HG03045 (cell line): Measurements from ENCODE around the gene P2RX3.

Source experiments
- ATAC-seq: cut with Tn5 transposase; IDR thresholded peaks from one replicate; pipeline ENCODE4 v1.9.1; 2021; ENCODE audit warnings: mild to moderate bottlenecking, moderate library complexity; ENCODE audit not compliant: unreplicated experiment

The P2RX3 gene

GRCh38 chr11:57309106-57310059 lies 28.8 kb upstream of the P2RX3 start:
- ATAC-seq, result no peak

DNA sequence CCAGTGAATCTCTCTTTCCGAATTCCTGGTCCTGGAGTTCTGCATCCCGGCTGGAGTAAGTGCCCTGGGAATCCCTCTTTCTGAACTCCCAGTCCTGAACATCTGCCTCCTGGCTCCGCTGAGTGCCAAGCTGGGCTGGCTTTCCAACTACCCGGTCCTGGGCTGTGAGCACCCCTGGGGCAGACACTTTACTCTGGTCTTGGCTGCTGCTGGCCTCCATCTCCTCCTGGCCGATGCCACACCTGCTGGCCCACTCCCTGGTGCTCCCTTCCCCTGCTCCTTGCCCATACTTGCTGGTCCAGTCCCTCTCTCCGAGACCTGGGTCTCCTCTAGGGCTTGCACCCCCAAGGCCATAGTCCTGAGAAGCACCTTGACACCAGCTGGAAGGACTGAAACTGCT lies 28.1 kb upstream of the P2RX3 start:
- ATAC-seq, result no peak

DNA sequence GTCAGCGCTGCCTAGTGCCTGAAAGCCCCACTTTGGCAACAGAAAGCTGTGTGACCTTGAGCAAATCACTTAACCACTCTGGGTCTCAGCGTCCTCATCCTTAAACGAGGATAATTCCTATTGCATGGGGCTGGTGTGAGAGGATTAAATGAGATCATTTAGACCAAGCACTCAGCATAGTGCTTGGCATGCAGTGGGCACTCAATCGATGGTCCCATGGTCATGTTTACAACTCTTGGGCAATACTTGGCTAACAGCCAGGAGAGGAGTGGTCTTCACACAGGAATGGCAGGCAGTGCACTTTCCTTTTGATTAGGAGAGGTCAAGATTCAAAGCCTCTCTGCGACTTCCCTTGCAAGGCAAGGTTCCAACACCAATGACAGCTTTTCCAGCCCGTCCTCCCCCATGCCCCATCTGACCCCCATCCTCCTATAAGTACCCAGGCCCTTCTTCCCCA lies 27.5 kb upstream of the P2RX3 start:
- ATAC-seq, result no peak

DNA sequence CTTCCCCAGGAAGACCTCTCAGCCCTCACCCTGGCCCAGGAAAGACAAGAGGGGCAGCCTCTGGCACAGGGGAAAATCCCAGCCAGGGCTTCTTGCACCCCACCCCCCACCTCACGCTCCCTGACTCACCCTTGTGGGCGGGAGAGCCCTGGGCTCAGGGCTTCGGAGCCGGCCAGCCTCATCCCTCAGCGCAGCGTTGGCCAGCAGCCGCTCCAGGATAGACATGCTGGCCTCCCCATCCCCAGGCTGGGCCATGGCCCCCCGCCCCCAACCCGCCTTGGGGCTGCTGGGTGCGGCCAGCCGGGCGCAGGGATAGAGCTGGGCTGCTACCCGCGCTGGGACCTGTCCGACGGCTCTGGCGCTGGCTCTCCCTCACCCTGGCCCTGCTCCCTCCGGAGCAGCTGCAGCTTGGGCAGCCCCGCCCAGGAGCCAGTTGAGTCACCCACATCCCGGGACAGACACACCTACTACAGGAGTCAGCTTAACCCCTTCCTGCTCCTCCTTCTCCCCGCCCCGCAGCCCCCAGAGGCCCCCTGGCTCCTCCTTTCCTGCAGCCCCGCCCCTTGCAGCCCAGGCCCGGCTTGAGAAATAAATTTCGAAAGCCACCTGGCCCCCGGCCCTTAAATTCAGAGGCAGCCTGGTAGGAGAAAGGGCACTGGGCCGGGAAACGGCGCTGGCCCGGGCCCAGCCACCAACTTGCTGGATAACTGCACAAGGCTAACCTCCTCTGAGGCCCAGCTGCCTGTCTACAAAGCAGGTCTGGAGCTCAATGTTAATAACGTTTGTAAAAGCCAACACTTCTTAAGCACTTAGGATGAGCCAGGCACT lies 26.8 kb upstream of the P2RX3 start:
- peak; percentile 97 for ATAC-seq

DNA sequence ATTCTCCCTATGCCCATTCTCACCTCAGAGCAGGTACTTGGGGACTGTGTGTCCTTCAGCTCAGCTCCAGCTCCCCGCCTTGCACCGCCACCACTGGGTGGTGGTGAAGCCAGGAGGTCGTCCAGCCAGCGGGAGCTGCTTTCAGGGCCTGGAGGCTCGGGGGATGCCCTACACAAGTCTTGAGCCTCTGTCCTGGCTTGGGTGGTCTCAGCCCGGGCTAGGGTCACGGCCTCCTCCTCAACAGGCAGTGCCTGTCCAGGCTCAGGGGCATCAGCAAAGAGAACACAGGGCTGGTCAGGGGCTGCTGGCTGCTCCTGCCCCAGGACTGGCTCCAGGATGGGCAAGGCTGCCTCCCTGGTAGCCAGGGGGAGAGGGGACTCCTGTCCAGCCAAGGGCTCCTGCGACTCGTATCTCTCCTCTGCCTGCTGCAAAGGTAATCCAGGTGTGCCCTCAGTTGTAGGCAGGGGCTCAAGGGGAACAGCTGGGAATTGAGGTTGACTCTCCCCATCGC lies 25.6 kb upstream of the P2RX3 start:
- ATAC-seq, result no peak

DNA sequence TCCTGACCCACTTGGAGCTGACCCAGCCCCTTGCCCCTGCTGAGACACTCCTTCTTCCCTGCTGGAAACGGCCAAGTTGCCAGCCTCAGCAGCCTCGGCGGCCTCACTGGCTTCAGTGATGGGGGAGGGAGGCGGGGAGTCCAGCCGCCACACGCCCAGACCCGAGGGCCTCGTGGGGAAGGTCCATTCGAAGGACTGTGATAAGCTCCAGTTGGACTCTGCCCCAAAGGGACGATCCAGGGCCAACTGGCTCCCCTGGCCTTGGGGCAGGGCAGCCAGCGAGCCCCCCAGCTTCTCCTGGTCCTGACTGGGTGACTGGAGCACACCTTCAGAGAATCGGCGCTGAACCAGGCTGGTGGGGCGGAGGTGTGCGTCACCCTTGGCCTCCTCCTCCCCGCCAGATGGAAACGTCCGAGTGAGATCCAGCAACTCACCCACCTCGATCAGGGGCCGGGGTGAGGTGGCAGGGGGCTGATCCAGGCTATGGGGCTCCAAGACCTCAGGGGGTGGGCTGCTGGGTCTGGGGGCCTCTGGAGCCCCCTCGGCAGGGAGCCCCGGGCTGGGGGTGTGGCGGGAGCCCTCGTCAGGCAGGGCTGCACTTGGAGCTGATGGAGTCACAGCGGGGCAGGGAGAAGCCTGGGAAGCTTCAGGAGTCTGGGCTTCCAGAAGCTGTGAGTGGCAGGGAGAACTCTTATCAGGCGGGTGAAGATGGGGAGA lies 24.9 kb upstream of the P2RX3 start:
- no peak for ATAC-seq

GRCh38 chr11:57313788-57314135 lies 24.4 kb upstream of the P2RX3 start:
- no peak for ATAC-seq

- ATAC-seq, result no peak
These were observed 23.8 kb upstream of the P2RX3 start for GRCh38 chr11:57314221-57314973.

DNA sequence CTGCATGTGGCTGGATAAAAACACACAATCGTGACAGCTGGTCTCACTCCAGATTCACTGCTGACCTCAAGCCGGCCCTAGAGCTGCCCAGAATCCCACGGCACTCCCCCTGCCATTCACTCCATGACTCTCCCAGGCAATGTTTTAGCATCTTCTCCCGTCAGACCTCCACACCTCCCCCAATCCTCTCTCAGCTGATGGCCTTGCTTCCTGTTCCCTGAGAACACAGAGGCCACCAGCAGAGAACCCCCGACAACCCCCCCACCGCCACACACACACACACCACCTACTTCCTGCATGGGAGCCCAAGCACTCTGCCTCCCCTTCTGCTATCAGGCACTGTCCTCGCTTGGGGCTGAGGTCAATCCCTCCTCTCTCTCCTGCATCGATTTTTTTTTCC lies 22.7 kb upstream of the P2RX3 start:
- ATAC-seq, result no peak

DNA sequence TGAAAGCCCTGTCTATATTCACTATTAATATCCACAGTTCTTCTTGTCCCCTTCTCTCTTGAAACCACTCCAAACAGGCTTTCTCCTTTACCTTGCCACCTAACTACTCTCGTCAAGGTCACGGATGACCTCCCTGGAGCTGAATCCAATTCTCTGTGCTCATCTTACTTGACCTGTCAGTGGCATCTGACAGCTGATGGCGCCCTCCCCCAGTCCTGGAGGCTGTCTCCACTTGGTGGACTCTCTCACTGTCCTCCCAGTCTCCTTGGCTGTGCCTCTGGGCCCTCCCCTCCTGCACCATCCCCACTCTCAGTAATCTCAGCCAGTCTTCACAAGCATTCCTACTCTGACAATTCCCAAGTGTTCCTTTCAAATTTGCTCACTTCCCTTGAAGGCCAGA lies 22.1 kb upstream of the P2RX3 start:
- ATAC-seq, result no peak

DNA sequence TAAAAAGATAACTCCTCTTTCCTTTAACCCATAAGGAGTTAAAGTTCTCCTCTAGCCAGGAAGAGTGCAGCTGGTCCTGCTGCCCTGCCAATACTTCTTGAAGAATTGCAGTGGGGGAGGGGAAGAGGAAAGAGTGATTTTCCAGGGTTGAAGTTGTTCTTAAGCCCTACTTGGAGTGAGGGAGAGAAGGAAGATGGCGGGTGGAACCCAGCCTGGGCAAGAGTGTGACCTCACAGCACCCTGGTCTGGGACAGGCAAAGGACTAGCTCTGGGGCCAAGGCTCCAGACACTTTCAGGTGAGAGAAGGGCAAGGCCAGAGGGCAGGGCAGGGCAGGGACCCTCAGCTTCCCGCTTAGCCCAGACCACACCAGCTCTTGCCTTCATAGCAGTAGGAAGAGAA lies 20.0 kb upstream of the P2RX3 start:
- ATAC-seq, result no peak

GRCh38 chr11:57320067-57320718 lies 18.0 kb upstream of the P2RX3 start:
- no peak for ATAC-seq

DNA sequence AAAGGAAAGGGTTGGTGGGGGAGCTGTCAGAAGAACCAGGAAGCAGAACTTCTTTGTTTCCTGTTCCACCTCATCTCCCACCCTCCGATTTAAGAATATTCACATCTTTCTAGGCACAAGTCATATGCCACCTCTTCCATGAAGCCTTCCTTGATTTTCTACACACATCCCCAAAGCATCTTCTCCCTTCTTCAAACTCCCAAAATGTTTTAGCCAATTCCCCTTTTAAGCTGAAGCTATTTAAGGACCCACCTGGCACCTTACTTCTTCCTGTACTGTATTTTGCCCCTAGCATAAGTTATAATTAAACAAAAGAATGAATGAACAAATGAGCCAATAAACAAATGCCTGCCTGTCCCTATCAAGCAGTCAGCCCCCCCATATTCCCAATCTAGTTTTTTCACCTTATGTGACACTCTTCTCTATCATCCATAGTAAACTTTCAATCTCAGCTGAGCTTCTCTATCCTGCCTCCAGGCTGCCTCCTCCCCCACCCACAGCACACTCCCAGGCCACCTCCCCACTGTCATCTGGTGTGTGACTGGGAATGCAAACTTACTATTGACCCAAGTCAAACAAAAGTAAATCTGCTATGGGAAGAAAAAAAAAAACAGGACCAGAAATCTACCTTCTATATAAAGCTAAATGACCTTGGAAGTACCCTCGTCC lies 17.3 kb upstream of the P2RX3 start:
- ATAC-seq, result no peak

DNA sequence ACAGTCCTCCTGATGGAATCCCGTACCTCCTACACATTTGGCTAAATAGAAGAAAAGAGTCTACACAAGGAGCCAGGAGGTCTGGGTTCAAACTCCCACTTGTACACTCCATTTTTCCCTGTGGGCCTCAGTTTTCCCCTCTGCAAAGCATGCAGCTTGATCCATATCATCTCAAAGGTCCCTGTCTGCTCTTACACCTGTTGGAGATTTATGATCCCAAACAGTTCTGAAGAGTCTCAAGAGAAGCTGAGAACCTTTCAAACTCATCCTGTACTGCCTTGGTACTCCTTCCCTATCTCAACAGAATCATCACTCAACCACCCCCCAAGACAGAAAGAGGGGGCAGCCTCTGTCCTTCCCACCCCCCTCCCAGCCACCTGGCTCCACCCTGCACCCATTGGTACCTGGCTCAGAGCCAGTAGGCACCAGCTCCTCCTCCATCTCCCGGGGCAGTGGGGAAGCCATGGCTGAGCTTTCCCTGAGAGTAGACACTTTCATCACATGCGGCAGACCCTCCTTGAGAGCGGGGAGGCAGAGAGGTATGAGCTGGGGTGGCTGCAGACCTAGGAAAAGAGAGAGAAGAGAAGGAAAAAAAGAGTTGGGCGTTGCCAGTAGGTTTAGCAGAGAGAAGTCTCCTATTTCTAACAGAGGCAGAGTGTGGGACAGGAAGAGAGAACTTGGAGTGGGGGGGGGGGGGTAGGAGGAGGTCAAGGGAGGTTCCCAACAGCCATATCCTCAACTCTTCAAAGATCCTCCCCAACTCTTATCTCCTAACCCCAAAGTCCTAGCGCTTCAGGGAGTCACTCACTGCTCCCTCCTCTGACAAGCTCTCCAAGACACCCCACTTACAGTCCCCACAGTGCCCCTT lies 16.5 kb upstream of the P2RX3 start:
- ATAC-seq, result no peak

DNA sequence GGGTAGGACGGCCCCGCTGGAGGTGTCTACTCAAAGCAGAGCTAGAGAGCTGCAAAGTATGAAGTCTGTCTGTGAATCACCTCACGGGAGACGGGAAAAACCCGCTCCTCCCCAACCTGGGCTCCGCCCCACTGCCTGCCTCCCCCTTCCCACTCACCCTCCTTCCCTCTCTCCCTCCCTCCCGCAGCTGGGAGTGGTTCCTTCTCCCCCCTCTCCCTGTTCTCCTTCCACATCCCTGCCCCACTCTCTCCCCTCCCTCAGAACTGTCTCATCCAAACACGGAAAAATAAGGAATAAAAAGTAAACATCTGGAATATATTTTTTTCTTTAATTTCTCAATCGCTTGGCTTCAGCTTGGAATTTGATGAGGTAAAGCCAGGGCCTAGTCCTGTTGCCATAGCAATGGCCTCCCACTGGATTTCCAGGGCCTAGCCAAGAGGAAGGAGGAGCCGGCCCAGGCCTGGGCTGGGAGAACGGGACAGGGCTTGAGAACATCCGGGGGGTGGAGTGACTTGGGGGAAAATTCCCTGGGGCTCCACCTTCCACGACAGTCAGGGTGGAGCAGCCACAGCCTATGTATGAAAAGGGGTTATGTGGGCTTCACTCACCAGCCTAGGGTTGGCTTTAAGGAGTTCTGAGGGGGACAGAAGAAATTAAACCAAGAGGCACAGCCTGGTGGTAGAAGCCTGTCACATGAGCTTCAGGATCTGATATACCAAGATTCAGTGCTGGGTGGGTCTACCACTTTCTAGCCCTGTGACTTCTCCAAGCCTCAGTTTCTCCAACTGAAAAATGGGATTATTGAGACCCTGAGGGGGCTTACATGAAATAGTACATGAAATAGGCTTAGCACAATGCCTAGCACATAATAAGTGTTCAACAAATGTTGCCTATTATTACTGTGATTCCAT lies 15.6 kb upstream of the P2RX3 start:
- no peak for ATAC-seq

- ATAC-seq, result no peak
These were observed 14.8 kb upstream of the P2RX3 start for GRCh38 chr11:57323167-57323854.

DNA sequence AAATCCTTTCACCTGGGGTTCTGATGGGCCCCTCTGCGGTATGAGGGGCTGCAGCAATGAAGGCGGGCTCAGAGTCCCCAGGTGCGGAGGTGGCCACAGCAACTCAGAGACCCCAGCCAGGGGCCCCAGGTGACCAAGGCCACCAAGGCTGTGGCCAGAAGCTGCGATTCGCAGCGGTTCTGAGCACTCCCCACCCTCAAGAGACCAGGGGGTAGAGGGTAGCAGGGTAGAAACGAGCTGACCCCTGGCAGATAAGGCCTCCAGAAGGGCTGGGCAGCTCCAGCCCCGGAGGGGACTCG lies 14.3 kb upstream of the P2RX3 start:
- ATAC-seq, result no peak
